Coronary artery (tissue), 2 donors: ENCODE results near the gene TRIM3.

Experiments used
- DNase-seq: peaks from one replicate; pipeline ENCODE4 v3.0.0-alpha.2; 2017; ENCODE audit warnings: low spot score
- H3K27ac ChIP-seq, 2 donors: fragments of 200-600 bp; sonication (generic); one replicate each; pipeline ENCODE4 v1.5.1; 2016 to 2019
- H3K4me3 ChIP-seq: fragments of 200-600 bp; sonication (generic); 2 replicates; pipeline ENCODE4 v1.5.1; 2016; ENCODE audit warnings: mild to moderate bottlenecking, moderate library complexity
- CTCF ChIP-seq: fragments of 200-600 bp; sonication (generic); IDR thresholded peaks from one replicate; pipeline ENCODE4 v1.5.1; 2019; ENCODE audit warnings: antibody characterized with exemption

The TRIM3 gene

GRCh38 chr11:6418557-6419008 is 55.2 kb downstream of the TRIM3 start:
- Histone ChIP-seq H3K4me3 (peak overlapping the region; percentile 90), H3K27ac (peak overlapping the region; percentile 78 to 97)
- DNase-seq: no peak
- TF ChIP-seq CTCF: no peak

GRCh38 chr11:6417907-6418556 is 55.7 kb downstream of the TRIM3 start:
- Histone ChIP-seq H3K4me3 (peak overlapping the region; percentile 90), H3K27ac (peak overlapping the region; percentile 78 to 97)
- no peak for TF ChIP-seq CTCF
- DNase-seq: no peak

- Histone ChIP-seq H3K4me3 (no peak overlapping the region), H3K27ac (no peak overlapping the region)
- no peak for DNase-seq
- TF ChIP-seq CTCF: no peak
These were observed 57.9 kb downstream of the TRIM3 start for GRCh38 chr11:6415797-6416196.

DNA sequence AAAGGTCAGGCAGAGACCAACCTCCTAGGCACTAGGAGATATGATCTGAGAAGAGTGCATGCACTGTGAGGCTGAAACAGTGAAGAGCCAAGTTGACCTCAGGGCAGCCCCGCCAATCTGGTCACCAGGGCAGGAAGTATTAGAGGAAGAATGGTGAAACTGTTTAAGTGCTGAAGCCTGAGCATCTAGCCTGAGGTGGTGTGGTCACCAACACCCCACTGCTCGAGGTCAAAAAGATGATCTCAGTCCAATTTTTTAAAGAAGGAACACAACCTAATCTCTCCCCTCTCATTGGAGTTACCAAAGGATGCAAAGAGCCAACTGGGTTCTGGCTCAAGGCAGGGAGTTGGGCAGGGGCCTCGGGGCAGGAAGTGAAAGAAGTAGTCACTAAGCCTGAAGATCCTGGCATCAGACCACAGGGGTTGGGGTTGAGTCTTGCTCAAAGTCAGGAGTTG is 58.8 kb downstream of the TRIM3 start:
- Histone ChIP-seq H3K4me3 (no peak overlapping the region), H3K27ac (no peak overlapping the region)
- DNase-seq: no peak
- TF ChIP-seq CTCF: no peak

DNA sequence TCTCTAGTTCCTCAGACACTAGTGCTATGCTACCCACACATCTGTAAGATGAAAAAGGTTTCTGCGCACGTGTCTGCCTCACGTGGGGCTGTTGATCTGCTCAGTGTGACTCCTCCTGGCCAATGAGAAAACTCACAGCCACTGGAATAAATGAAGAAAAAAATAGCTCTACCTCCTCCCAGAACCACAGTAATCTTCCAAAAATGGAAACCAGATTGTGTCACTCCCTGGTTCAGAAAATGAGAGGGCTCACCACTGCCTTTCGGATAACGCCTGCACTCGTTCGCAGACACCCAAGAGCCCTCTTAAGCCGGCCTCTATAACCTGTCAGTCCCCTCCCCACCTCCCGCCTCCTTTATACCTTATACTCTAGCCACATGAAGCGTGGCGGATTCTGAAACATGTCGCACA is 59.9 kb downstream of the TRIM3 start:
- H3K4me3 ChIP-seq: no peak overlapping the region
- no peak for TF ChIP-seq CTCF
- H3K27ac ChIP-seq: no peak overlapping the region
- DNase-seq: no peak

DNA sequence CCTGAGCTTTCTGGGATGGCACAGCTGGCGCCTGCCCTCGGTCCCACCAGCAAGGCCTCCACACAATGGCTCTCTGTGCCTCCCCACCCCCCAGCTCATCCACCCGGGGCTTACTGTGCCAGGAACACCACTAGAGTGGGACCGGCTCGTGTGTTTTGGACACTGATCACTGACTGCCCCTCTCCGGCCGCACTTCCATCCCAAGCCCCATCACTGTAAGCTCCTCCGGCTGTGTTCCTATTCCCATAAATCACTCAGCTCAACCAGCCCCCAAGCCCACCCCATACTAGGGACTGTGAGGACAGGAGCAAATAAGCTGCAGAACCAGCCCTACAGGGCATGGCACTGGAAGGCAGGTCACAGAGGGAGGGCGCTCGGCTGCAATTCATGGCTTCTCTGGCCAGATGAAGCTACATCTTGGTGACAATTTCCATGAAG is 62.1 kb downstream of the TRIM3 start:
- no peak for TF ChIP-seq CTCF
- H3K27ac ChIP-seq: no peak overlapping the region
- no peak overlapping the region for H3K4me3 ChIP-seq
- DNase-seq: no peak
